ENCODE data around the gene LEP. TPM values are rescaled to one million over a fixed set of nuclear protein-coding genes. Genes with fewer than 3 reads are reported as not detected.

LEP gene
- polyA plus RNA-seq, 1 of the 3 experiments (the other 2 are of a cell fraction) = not detected

GRCh38 chr7:128304212-128304611 lies 63.1 kb downstream of the LEP start (continued):
- TF ChIP-seq CTCF (IDR thresholded peaks at IDR 0.05) (no peak), EP300 (IDR thresholded peaks at IDR 0.05; ENCODE audit: borderline replicate concordance in 1 of 2, low read depth in 1 of 2, low read length in 1 of 2) (no peak)
- TF ChIP-seq, protein P1, sequence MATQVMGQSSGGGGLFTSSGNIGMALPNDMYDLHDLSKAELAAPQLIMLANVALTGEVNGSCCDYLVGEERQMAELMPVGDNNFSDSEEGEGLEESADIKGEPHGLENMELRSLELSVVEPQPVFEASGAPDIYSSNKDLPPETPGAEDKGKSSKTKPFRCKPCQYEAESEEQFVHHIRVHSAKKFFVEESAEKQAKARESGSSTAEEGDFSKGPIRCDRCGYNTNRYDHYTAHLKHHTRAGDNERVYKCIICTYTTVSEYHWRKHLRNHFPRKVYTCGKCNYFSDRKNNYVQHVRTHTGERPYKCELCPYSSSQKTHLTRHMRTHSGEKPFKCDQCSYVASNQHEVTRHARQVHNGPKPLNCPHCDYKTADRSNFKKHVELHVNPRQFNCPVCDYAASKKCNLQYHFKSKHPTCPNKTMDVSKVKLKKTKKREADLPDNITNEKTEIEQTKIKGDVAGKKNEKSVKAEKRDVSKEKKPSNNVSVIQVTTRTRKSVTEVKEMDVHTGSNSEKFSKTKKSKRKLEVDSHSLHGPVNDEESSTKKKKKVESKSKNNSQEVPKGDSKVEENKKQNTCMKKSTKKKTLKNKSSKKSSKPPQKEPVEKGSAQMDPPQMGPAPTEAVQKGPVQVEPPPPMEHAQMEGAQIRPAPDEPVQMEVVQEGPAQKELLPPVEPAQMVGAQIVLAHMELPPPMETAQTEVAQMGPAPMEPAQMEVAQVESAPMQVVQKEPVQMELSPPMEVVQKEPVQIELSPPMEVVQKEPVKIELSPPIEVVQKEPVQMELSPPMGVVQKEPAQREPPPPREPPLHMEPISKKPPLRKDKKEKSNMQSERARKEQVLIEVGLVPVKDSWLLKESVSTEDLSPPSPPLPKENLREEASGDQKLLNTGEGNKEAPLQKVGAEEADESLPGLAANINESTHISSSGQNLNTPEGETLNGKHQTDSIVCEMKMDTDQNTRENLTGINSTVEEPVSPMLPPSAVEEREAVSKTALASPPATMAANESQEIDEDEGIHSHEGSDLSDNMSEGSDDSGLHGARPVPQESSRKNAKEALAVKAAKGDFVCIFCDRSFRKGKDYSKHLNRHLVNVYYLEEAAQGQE (IDR thresholded peaks at IDR 0.05; ENCODE audit: low read depth, low read length) = no peak

- peaks cover 47 to 83% of the 10 kb centered on the region in 2 experiments for H3K36me3 ChIP-seq (replicated peaks in 1 of 2; ENCODE audit: control insufficient read depth in 1 of 2, insufficient read depth in 2 of 2, low read length in 1 of 2)
- 98% methylated on average over 2 of the region's 2 CpGs for WGBS (ENCODE audit: low lambda C conversion rate)
- CTCF ChIA-PET = interaction anchor here (0.8 to 1.8 kb wide), 3 partner anchors 15 to 98 kb away, joined by 3 to 6 read pairs (median 4); no protein-coding TSS in a partner anchor
- H2AFZ ChIP-seq (ENCODE audit: low read depth) = no peak overlapping the region
- no peak overlapping the region for H3K9ac ChIP-seq
- POLR2A ChIA-PET = no interaction called here
- H3K27ac ChIP-seq (ENCODE audit: low read depth in 2 of 2, low read length in 1 of 2) = no peak overlapping the region
- no peaks in the 10 kb centered on the region for H3K9me2 ChIP-seq
- DNase-seq = no peak
- H3K4me2 ChIP-seq = no peak overlapping the region
- H3K79me2 ChIP-seq (ENCODE audit: insufficient read depth) = no peaks in the 10 kb centered on the region
- H3K4me1 ChIP-seq (ENCODE audit: control insufficient read depth in 1 of 2, insufficient read depth in 2 of 2, low read depth in 1 of 2, low read length in 1 of 2) = no peaks in the 10 kb centered on the region
- no peaks in the 10 kb centered on the region for H3K27me3 ChIP-seq (ENCODE audit: insufficient read depth)
- H3K9me3 ChIP-seq = no peaks in the 10 kb centered on the region
- H3F3A ChIP-seq (replicated peaks; ENCODE audit: insufficient read depth) = no peaks in the 10 kb centered on the region
- H4K20me1 ChIP-seq (ENCODE audit: insufficient read depth) = no peaks in the 10 kb centered on the region
- no peak for TF ChIP-seq GATA2 (CRISPR knock-in tag; IDR thresholded peaks at IDR 0.05)
- TF ChIP-seq GABPA (IDR thresholded peaks at IDR 0.05; ENCODE audit: low read depth) = no peak
- no peak for TF ChIP-seq EP300 (IDR thresholded peaks at IDR 0.05; ENCODE audit: borderline replicate concordance in 1 of 2, low read depth in 1 of 2, low read length in 1 of 2)
- TF ChIP-seq ELF1 (IDR thresholded peaks at IDR 0.05) = no peak
- TF ChIP-seq JUND (IDR thresholded peaks at IDR 0.05) = no peak
- TF ChIP-seq USF1 (IDR thresholded peaks at IDR 0.05; ENCODE audit: borderline replicate concordance, low read depth) = no peak
- no peak for TF ChIP-seq TEAD4 (IDR thresholded peaks at IDR 0.05; ENCODE audit: borderline replicate concordance, insufficient read depth)
- TF ChIP-seq RAD21 (IDR thresholded peaks at IDR 0.05; ENCODE audit: low read length) = no peak
- TF ChIP-seq TCF12 (IDR thresholded peaks at IDR 0.05) = no peak
- no peak for TF ChIP-seq SIN3A (IDR thresholded peaks at IDR 0.05; ENCODE audit: borderline replicate concordance, low read depth, low read length)
- no peak for TF ChIP-seq CHD2 (IDR thresholded peaks at IDR 0.05; ENCODE audit: low read length, partially characterized antibody)
- no peak for TF ChIP-seq NRF1 (IDR thresholded peaks at IDR 0.05; ENCODE audit: low read depth, low read length)
- H3K4me3 ChIP-seq (ENCODE audit: low read depth in 2 of 2, low read length in 1 of 2) = no peak overlapping the region
Measured at GRCh38 chr7:128307061-128307460, 66.0 kb downstream of the LEP start.

Small RNA genes lying within 50 kb of the gene (small RNA-seq; reads per million reads assigned to genes)
- 0 reads per million in 7 experiments for gene MIR129-1

Other genes with a start within 250 kb of the LEP start
- 0.44 and 0.58 TPM in 2 replicates for gene LRRC4, start 209.8 kb upstream of the LEP start, polyA plus RNA-seq (2012; rRNA removed)
- 29.1 and 33.0 TPM in 2 replicates for gene RBM28, start 102.6 kb downstream of the LEP start, polyA plus RNA-seq (2012; rRNA removed)
- 1.5 and 3.4 TPM in 2 replicates for gene PRRT4, start 120.4 kb downstream of the LEP start, polyA plus RNA-seq (2012; rRNA removed)
- gene IMPDH1, start 168.7 kb downstream of the LEP start, polyA plus RNA-seq (2012; rRNA removed) = 80.4 and 82.0 TPM in 2 replicates
- 24.0 and 29.1 TPM in 2 replicates for gene HILPDA, start 214.6 kb downstream of the LEP start, polyA plus RNA-seq (2012; rRNA removed)
- 22.5 and 27.8 TPM in 2 replicates for gene METTL2B, start 235.5 kb downstream of the LEP start, polyA plus RNA-seq (2012; rRNA removed)

Data from SK-N-SH (cell line).